Measurements from ENCODE around the gene ARL4A.
"Not testable (repeated sequence)": the region's sequence is repeated elsewhere in the genome, so short reads cannot be mapped to it uniquely, and the experiment has no call there.

ARL4A gene

GRCh38 chr7:12647364-12648219, 39.8 kb upstream of the ARL4A start:
- H3K27me3 ChIP-seq (ENCODE audit: low read depth, low read length), result no peaks in the 10 kb centered on the region
- no peaks in the 10 kb centered on the region for H3K9me3 ChIP-seq (ENCODE audit: control insufficient read depth in 1 of 2, low read length in 2 of 2)
- H3K4me1 ChIP-seq (ENCODE audit: control insufficient read depth in 1 of 2, insufficient read depth in 2 of 2, low read length in 2 of 2), result no peaks in the 10 kb centered on the region
- no peak overlapping the region for H3K27ac ChIP-seq (ENCODE audit: low read length)
- no peak overlapping the region for H3K4me3 ChIP-seq (ENCODE audit: low read depth in 1 of 2, low read length in 2 of 2)
- H3K36me3 ChIP-seq (ENCODE audit: control insufficient read depth in 1 of 2, insufficient read depth in 2 of 2, low read length in 2 of 2), result no peaks in the 10 kb centered on the region

- Histone ChIP-seq H3K4me1 (ENCODE audit: control insufficient read depth in 1 of 2, insufficient read depth in 2 of 2, low read length in 2 of 2) (no peaks in the 10 kb centered on the region), H3K27me3 (ENCODE audit: low read depth, low read length) (no peaks in the 10 kb centered on the region), H3K27ac (ENCODE audit: low read length) (no peak overlapping the region)
Observed at GRCh38 chr7:12648704-12649261, 38.6 kb upstream of the ARL4A start.

GRCh38 chr7:12649348-12649747, 38.1 kb upstream of the ARL4A start:
- Histone ChIP-seq H3K4me3 (ENCODE audit: low read depth in 1 of 2, low read length in 2 of 2) (no peak overlapping the region), H3K4me1 (ENCODE audit: control insufficient read depth in 1 of 2, insufficient read depth in 2 of 2, low read length in 2 of 2) (no peaks in the 10 kb centered on the region), H3K36me3 (ENCODE audit: control insufficient read depth in 1 of 2, insufficient read depth in 2 of 2, low read length in 2 of 2) (no peaks in the 10 kb centered on the region), H3K27ac (ENCODE audit: low read length) (no peak overlapping the region), H3K27me3 (ENCODE audit: low read depth, low read length) (no peaks in the 10 kb centered on the region), H3K9me3 (ENCODE audit: control insufficient read depth in 1 of 2, low read length in 2 of 2) (no peaks in the 10 kb centered on the region)

More at GRCh38 chr7:12648704-12649261, 38.6 kb upstream of the ARL4A start:
- H3K9me3 ChIP-seq (ENCODE audit: control insufficient read depth in 1 of 2, low read length in 2 of 2), result no peaks in the 10 kb centered on the region
- H3K4me3 ChIP-seq (ENCODE audit: low read depth in 1 of 2, low read length in 2 of 2), result no peak overlapping the region
- H3K36me3 ChIP-seq (ENCODE audit: control insufficient read depth in 1 of 2, insufficient read depth in 2 of 2, low read length in 2 of 2), result no peaks in the 10 kb centered on the region

GRCh38 chr7:12650080-12650479, 37.4 kb upstream of the ARL4A start:
- Histone ChIP-seq H3K27me3 (ENCODE audit: low read depth, low read length) (no peaks in the 10 kb centered on the region), H3K36me3 (ENCODE audit: control insufficient read depth in 1 of 2, insufficient read depth in 2 of 2, low read length in 2 of 2) (no peaks in the 10 kb centered on the region), H3K9me3 (ENCODE audit: control insufficient read depth in 1 of 2, low read length in 2 of 2) (no peaks in the 10 kb centered on the region), H3K4me1 (ENCODE audit: control insufficient read depth in 1 of 2, insufficient read depth in 2 of 2, low read length in 2 of 2) (no peaks in the 10 kb centered on the region), H3K4me3 (ENCODE audit: low read depth in 1 of 2, low read length in 2 of 2) (no peak overlapping the region), H3K27ac (ENCODE audit: low read length) (no peak overlapping the region)

GRCh38 chr7:12653110-12653509, 34.3 kb upstream of the ARL4A start:
- no peaks in the 10 kb centered on the region for H3K27me3 ChIP-seq (ENCODE audit: low read depth, low read length)
- no peaks in the 10 kb centered on the region for H3K9me3 ChIP-seq (ENCODE audit: control insufficient read depth in 1 of 2, low read length in 2 of 2)
- no peaks in the 10 kb centered on the region for H3K4me1 ChIP-seq (ENCODE audit: control insufficient read depth in 1 of 2, insufficient read depth in 2 of 2, low read length in 2 of 2)
- no peaks in the 10 kb centered on the region for H3K36me3 ChIP-seq (ENCODE audit: control insufficient read depth in 1 of 2, insufficient read depth in 2 of 2, low read length in 2 of 2)
- H3K27ac ChIP-seq (ENCODE audit: low read length), result no peak overlapping the region
- no peak overlapping the region for H3K4me3 ChIP-seq (ENCODE audit: low read depth in 1 of 2, low read length in 2 of 2)

GRCh38 chr7:12653518-12653917, 33.9 kb upstream of the ARL4A start:
- H3K4me3 ChIP-seq (ENCODE audit: low read depth in 1 of 2, low read length in 2 of 2), result no peak overlapping the region
- no peak overlapping the region for H3K27ac ChIP-seq (ENCODE audit: low read length)
- no peaks in the 10 kb centered on the region for H3K9me3 ChIP-seq (ENCODE audit: control insufficient read depth in 1 of 2, low read length in 2 of 2)
- no peaks in the 10 kb centered on the region for H3K27me3 ChIP-seq (ENCODE audit: low read depth, low read length)
- no peaks in the 10 kb centered on the region for H3K36me3 ChIP-seq (ENCODE audit: control insufficient read depth in 1 of 2, insufficient read depth in 2 of 2, low read length in 2 of 2)
- no peaks in the 10 kb centered on the region for H3K4me1 ChIP-seq (ENCODE audit: control insufficient read depth in 1 of 2, insufficient read depth in 2 of 2, low read length in 2 of 2)

GRCh38 chr7:12655161-12655560, 32.3 kb upstream of the ARL4A start:
- Histone ChIP-seq H3K27me3 (ENCODE audit: low read depth, low read length) (no peaks in the 10 kb centered on the region), H3K9me3 (ENCODE audit: control insufficient read depth in 1 of 2, low read length in 2 of 2) (no peaks in the 10 kb centered on the region), H3K27ac (ENCODE audit: low read length) (no peak overlapping the region), H3K4me1 (ENCODE audit: control insufficient read depth in 1 of 2, insufficient read depth in 2 of 2, low read length in 2 of 2) (no peaks in the 10 kb centered on the region), H3K4me3 (ENCODE audit: low read depth in 1 of 2, low read length in 2 of 2) (no peak overlapping the region), H3K36me3 (ENCODE audit: control insufficient read depth in 1 of 2, insufficient read depth in 2 of 2, low read length in 2 of 2) (no peaks in the 10 kb centered on the region)

- H3K36me3 ChIP-seq (ENCODE audit: control insufficient read depth in 1 of 2, insufficient read depth in 2 of 2, low read length in 2 of 2); H3K4me3 ChIP-seq (ENCODE audit: low read depth in 1 of 2, low read length in 2 of 2); H3K27me3 ChIP-seq (ENCODE audit: low read depth, low read length); H3K27ac ChIP-seq (ENCODE audit: low read length); H3K9me3 ChIP-seq (ENCODE audit: control insufficient read depth in 1 of 2, low read length in 2 of 2); H3K4me1 ChIP-seq (ENCODE audit: control insufficient read depth in 1 of 2, insufficient read depth in 2 of 2, low read length in 2 of 2): not testable (repeated sequence)
Observed at GRCh38 chr7:12660423-12660822, 27.0 kb upstream of the ARL4A start.

GRCh38 chr7:12660986-12661385, 26.4 kb upstream of the ARL4A start:
- not testable (repeated sequence) for H3K27ac ChIP-seq (ENCODE audit: low read length); H3K9me3 ChIP-seq (ENCODE audit: control insufficient read depth in 1 of 2, low read length in 2 of 2); H3K4me1 ChIP-seq (ENCODE audit: control insufficient read depth in 1 of 2, insufficient read depth in 2 of 2, low read length in 2 of 2); H3K27me3 ChIP-seq (ENCODE audit: low read depth, low read length); H3K36me3 ChIP-seq (ENCODE audit: control insufficient read depth in 1 of 2, insufficient read depth in 2 of 2, low read length in 2 of 2); H3K4me3 ChIP-seq (ENCODE audit: low read depth in 1 of 2, low read length in 2 of 2)

GRCh38 chr7:12661581-12661980, 25.9 kb upstream of the ARL4A start:
- no peak overlapping the region for H3K4me3 ChIP-seq (ENCODE audit: low read depth in 1 of 2, low read length in 2 of 2)
- H3K36me3 ChIP-seq (ENCODE audit: control insufficient read depth in 1 of 2, insufficient read depth in 2 of 2, low read length in 2 of 2), result no peaks in the 10 kb centered on the region
- H3K9me3 ChIP-seq (ENCODE audit: control insufficient read depth in 1 of 2, low read length in 2 of 2), result no peaks in the 10 kb centered on the region
- no peaks in the 10 kb centered on the region for H3K27me3 ChIP-seq (ENCODE audit: low read depth, low read length)
- peaks cover 0 to 4% of the 10 kb centered on the region in 2 donors for H3K4me1 ChIP-seq (ENCODE audit: control insufficient read depth in 1 of 2, insufficient read depth in 2 of 2, low read length in 2 of 2)
- no peak overlapping the region for H3K27ac ChIP-seq (ENCODE audit: low read length)

GRCh38 chr7:12670000-12670729, 17.3 kb upstream of the ARL4A start:
- H3K27ac ChIP-seq (ENCODE audit: low read length), result peak overlapping the region; percentile 53
- no peak overlapping the region for H3K4me3 ChIP-seq (ENCODE audit: low read depth in 1 of 2, low read length in 2 of 2)

More at GRCh38 chr7:12670000-12670729, 17.3 kb upstream of the ARL4A start:
- Histone ChIP-seq H3K27me3 (ENCODE audit: low read depth, low read length) (no peaks in the 10 kb centered on the region), H3K4me1 (ENCODE audit: control insufficient read depth in 1 of 2, insufficient read depth in 2 of 2, low read length in 2 of 2) (peaks cover 0 to 7% of the 10 kb centered on the region in 2 donors), H3K36me3 (ENCODE audit: control insufficient read depth in 1 of 2, insufficient read depth in 2 of 2, low read length in 2 of 2) (no peaks in the 10 kb centered on the region), H3K9me3 (ENCODE audit: control insufficient read depth in 1 of 2, low read length in 2 of 2) (no peaks in the 10 kb centered on the region)
